GM12873 (cell line): ENCODE measurements around the gene CSH2.

Experiments
- CTCF ChIP-seq: IDR thresholded peaks from 2 replicates; pipeline ENCODE4 v1.5.1; 2012; ENCODE audit warnings: low read depth, mild to moderate bottlenecking, moderate library complexity, low read length, control low read depth; ENCODE audit not compliant: insufficient read depth; ENCODE audit errors: missing control alignments

CSH2 gene

GRCh38 chr17:63854709-63855108 is 18.8 kb downstream of the CSH2 start:
- no peak for TF ChIP-seq CTCF

- no peak for TF ChIP-seq CTCF
Measured at GRCh38 chr17:63853260-63853659, 20.2 kb downstream of the CSH2 start.

- no peak for TF ChIP-seq CTCF
Measured at GRCh38 chr17:63850401-63850800, 23.1 kb downstream of the CSH2 start.

GRCh38 chr17:63848834-63849689 is 24.4 kb downstream of the CSH2 start:
- peak; percentile 61 for TF ChIP-seq CTCF

GRCh38 chr17:63847525-63848249 is 25.8 kb downstream of the CSH2 start:
- TF ChIP-seq CTCF = no peak

GRCh38 chr17:63845509-63845908 is 28.0 kb downstream of the CSH2 start:
- TF ChIP-seq CTCF = no peak

GRCh38 chr17:63843910-63844677 is 29.4 kb downstream of the CSH2 start:
- TF ChIP-seq CTCF = no peak
